Chondrocyte (in vitro differentiated cells): ENCODE measurements around the gene VSIR. TPM values are rescaled to one million over a fixed set of nuclear protein-coding genes. Genes with fewer than 3 reads are reported as not detected.

ENCODE experiments used
- DNase-seq: peaks from one replicate; pipeline ENCODE4 v3.0.0; 2021; ENCODE audit warnings: mixed read lengths, low spot score
- H3K27ac Mint-ChIP-seq: one replicate; pipeline ENCODE4 v1.8.0; 2021; ENCODE audit warnings: mild to moderate bottlenecking, moderate library complexity, mixed read lengths; ENCODE audit not compliant: unreplicated experiment
- H3K27me3 Mint-ChIP-seq: 2 replicates; pipeline ENCODE4 v1.8.0; 2021; ENCODE audit warnings: low read depth, mixed read lengths
- H3K36me3 Mint-ChIP-seq: 2 replicates; pipeline ENCODE4 v1.8.0; 2021; ENCODE audit warnings: low read depth, mixed read lengths
- H3K4me1 Mint-ChIP-seq: 2 replicates; pipeline ENCODE4 v1.8.0; 2021; ENCODE audit warnings: low read depth, mild to moderate bottlenecking, mixed read lengths
- H3K4me3 Mint-ChIP-seq: one replicate; pipeline ENCODE4 v1.8.0; 2021; ENCODE audit warnings: mild to moderate bottlenecking, moderate library complexity, mixed read lengths; ENCODE audit not compliant: unreplicated experiment
- H3K9me3 Mint-ChIP-seq: 2 replicates; pipeline ENCODE4 v1.8.0; 2021; ENCODE audit warnings: low read depth, mixed read lengths
- CTCF ChIP-seq: fragments of 200-600 bp; sonication (generic); IDR thresholded peaks from 2 replicates; pipeline ENCODE4 v1.5.0; 2021; ENCODE audit warnings: antibody characterized with exemption, mild to moderate bottlenecking, moderate library complexity
- total RNA-seq: library from RNA; stranded (reverse); gene quantifications from 3 replicates; pipeline ENCODE4 v1.2.1, GENCODE V29; 2021

The VSIR gene
- total RNA-seq, 1 donor from 2014 or later, result 1.3 TPM

- no peak overlapping the region for H3K27ac Mint-ChIP-seq
- no peak overlapping the region for H3K4me3 Mint-ChIP-seq
- H3K4me1 Mint-ChIP-seq, result peaks cover 5% of the 10 kb centered on the region
- no peak for DNase-seq
- peaks cover 12% of the 10 kb centered on the region for H3K27me3 Mint-ChIP-seq
- no peak for TF ChIP-seq CTCF
- H3K36me3 Mint-ChIP-seq, result no peaks in the 10 kb centered on the region
- H3K9me3 Mint-ChIP-seq, result no peaks in the 10 kb centered on the region
Measured at GRCh38 chr10:71721313-71721712, 52.0 kb downstream of the VSIR start.

- Mint-ChIP-seq H3K27me3 (peaks cover 12% of the 10 kb centered on the region), H3K9me3 (no peaks in the 10 kb centered on the region), H3K36me3 (no peaks in the 10 kb centered on the region), H3K27ac (peak overlapping the region; percentile 41), H3K4me3 (no peak overlapping the region), H3K4me1 (peaks cover 5% of the 10 kb centered on the region)
- TF ChIP-seq CTCF, result no peak
- DNase-seq, result no peak
Measured at GRCh38 chr10:71720288-71720687, 53.0 kb downstream of the VSIR start.

- no peaks in the 10 kb centered on the region for H3K9me3 Mint-ChIP-seq
- no peak for TF ChIP-seq CTCF
Measured at GRCh38 chr10:71719464-71720201, 53.7 kb downstream of the VSIR start, which contains the start of gene C10orf105. TSS of gene C10orf105 (minus strand) at chr10:71719778. CDS start at chr10:71716337, 3,441 bp downstream.

GRCh38 chr10:71719042-71719441 is 54.3 kb downstream of the VSIR start:
- no peak for TF ChIP-seq CTCF
- peaks cover 5% of the 10 kb centered on the region for H3K4me1 Mint-ChIP-seq
- no peaks in the 10 kb centered on the region for H3K9me3 Mint-ChIP-seq
- H3K36me3 Mint-ChIP-seq, result no peaks in the 10 kb centered on the region
- no peak for DNase-seq
- H3K27ac Mint-ChIP-seq, result no peak overlapping the region
- no peak overlapping the region for H3K4me3 Mint-ChIP-seq
- H3K27me3 Mint-ChIP-seq, result peaks cover 12% of the 10 kb centered on the region

More at GRCh38 chr10:71719464-71720201, 53.7 kb downstream of the VSIR start, which contains the start of gene C10orf105:
- Mint-ChIP-seq H3K4me1 (peaks cover 5% of the 10 kb centered on the region), H3K4me3 (no peak within 1 kb of the TSS), H3K27me3 (peaks cover 12% of the 10 kb centered on the region), H3K36me3 (no peaks in the 10 kb centered on the region), H3K27ac (peak within 1 kb of the TSS; percentile 41)
- DNase-seq, result no peak

- no peak overlapping the region for H3K4me3 Mint-ChIP-seq
- H3K4me1 Mint-ChIP-seq, result peaks cover 8% of the 10 kb centered on the region
Measured at GRCh38 chr10:71718165-71718698, 55.1 kb downstream of the VSIR start.

More at GRCh38 chr10:71718165-71718698, 55.1 kb downstream of the VSIR start:
- Mint-ChIP-seq H3K9me3 (no peaks in the 10 kb centered on the region), H3K27me3 (peaks cover 12% of the 10 kb centered on the region), H3K36me3 (no peaks in the 10 kb centered on the region), H3K27ac (no peak overlapping the region)
- no peak for TF ChIP-seq CTCF
- DNase-seq, result no peak
